HUES48 (cell line): Measurements from ENCODE around the gene PIK3R3.

Experiments used
- H3K27ac ChIP-seq: one replicate; pipeline ENCODE4 v1.7.0; 2013; ENCODE audit warnings: low read depth, low read length, inconsistent platforms
- H3K27me3 ChIP-seq: 2 replicates; pipeline ENCODE4 v1.6.1; 2013; ENCODE audit warnings: mild to moderate bottlenecking, low read length; ENCODE audit not compliant: control insufficient read depth, insufficient read depth
- H3K36me3 ChIP-seq: 2 replicates; pipeline ENCODE4 v1.6.1; 2013; ENCODE audit warnings: low read length; ENCODE audit not compliant: control insufficient read depth, insufficient read depth
- H3K4me1 ChIP-seq: 2 replicates; pipeline ENCODE4 v1.6.1; 2013; ENCODE audit warnings: mild to moderate bottlenecking, low read length; ENCODE audit not compliant: control insufficient read depth, insufficient read depth
- H3K4me3 ChIP-seq: 2 replicates; pipeline ENCODE4 v1.5.1; 2013; ENCODE audit warnings: mild to moderate bottlenecking, low read depth, low read length
- H3K9ac ChIP-seq: 2 replicates; pipeline ENCODE4 v1.6.1; 2013; ENCODE audit warnings: mild to moderate bottlenecking, low read depth, low read length, moderate library complexity
- H3K9me3 ChIP-seq: 2 replicates; pipeline ENCODE4 v1.6.1; 2013; ENCODE audit warnings: low read length; ENCODE audit not compliant: control insufficient read depth, insufficient read depth

Gene PIK3R3

DNA sequence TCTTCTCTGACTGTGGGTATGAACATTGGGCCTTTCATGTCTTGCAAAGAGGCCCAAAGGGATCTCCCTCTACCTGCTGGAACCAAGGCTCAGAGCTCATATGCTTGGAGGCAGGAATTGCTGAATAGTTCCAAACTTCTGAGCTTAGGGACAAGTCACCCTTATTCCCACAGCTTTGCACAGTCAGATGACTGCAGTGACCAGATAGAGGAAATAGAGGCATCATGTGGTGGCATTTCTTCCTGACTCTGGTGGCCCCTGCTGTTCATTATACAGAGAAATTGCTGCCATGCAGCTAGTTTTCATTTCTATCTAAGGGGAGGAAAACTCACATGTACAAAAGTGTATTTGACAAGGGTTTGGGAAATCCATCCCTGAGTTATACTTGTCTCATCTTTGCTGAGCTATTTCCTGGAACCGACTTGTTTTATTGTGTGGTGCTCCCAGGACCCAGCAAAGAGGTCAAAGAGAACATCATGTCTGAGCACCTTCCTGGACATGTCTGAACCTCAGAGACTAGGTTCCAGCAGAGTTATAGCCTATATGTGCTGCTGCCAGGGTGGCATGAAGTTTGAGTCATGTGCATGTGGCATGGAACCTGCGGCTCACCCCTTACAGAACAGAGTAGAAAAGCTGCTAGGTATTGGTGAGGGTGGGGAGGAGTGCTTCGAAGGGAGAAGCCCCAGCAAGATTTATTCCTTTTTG lies 131.2 kb downstream of the PIK3R3 start:
- H3K4me1 ChIP-seq = no peaks in the 10 kb centered on the region
- H3K9ac ChIP-seq = no peak overlapping the region
- H3K27ac ChIP-seq = no peak overlapping the region
- no peaks in the 10 kb centered on the region for H3K27me3 ChIP-seq
- H3K36me3 ChIP-seq = peaks cover 12% of the 10 kb centered on the region
- no peak overlapping the region for H3K4me3 ChIP-seq
- no peaks in the 10 kb centered on the region for H3K9me3 ChIP-seq

DNA sequence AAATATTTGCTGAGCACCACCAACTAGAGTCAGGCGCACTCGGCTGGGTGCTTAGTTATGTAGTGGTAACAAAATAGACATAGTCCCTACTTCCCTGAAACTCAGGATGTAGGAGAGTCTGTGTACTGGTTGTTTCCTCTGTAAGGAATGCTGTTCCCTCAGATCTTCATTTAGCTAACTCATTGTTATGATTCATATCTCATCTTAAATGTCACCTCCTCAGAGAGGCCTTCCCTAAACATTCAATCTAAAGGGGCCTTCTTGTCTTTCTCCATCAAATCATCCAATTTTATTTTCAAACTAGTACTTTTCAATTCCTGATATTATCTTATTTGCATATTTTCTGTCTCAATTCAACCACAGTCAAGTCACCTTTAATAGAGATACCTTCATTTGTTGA lies 132.9 kb downstream of the PIK3R3 start:
- Histone ChIP-seq H3K4me3 (no peak overlapping the region), H3K9me3 (no peaks in the 10 kb centered on the region), H3K9ac (no peak overlapping the region), H3K4me1 (no peaks in the 10 kb centered on the region), H3K27ac (no peak overlapping the region), H3K36me3 (peaks cover 7% of the 10 kb centered on the region; the same call in 1 of the 2 replicates), H3K27me3 (no peaks in the 10 kb centered on the region)

DNA sequence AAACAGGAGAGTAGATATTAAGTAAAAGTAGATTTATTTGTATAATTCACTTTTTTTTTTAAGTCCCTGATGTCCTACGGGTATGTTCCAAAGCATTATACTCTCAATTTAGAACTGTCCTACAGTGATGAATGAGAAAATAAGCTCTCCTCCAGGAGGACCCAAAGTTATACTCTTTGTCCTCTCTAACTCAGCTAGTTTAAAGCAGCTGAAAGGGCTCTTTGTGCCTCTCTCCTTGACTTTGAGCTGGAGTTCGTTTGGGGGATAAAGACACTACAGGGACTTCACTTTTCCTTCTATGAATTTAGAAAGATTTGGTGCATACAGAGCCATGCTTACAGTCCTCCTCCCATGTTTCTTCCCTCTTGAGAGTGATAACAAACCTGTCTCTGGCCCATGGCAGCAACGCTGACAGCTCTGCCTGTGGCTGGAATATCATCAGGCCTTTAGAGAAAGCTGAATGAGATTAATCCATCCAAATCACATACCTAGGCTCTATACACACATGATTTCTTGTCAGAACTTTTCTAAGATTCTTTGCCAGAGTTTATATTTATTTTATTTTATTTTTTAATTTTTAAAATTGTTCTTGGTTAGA lies 134.3 kb downstream of the PIK3R3 start:
- Histone ChIP-seq H3K4me3 (no peak overlapping the region), H3K27ac (no peak overlapping the region), H3K27me3 (no peaks in the 10 kb centered on the region), H3K9me3 (no peaks in the 10 kb centered on the region), H3K4me1 (no peaks in the 10 kb centered on the region), H3K9ac (no peak overlapping the region), H3K36me3 (peaks cover 7% of the 10 kb centered on the region; the same call in 1 of the 2 replicates)

- no peaks in the 10 kb centered on the region for H3K9me3 ChIP-seq
- no peak overlapping the region for H3K9ac ChIP-seq
- H3K27ac ChIP-seq = no peak overlapping the region
- peaks cover 7% of the 10 kb centered on the region; the same call in 1 of the 2 replicates for H3K36me3 ChIP-seq
- no peaks in the 10 kb centered on the region for H3K4me1 ChIP-seq
- no peak overlapping the region for H3K4me3 ChIP-seq
- no peaks in the 10 kb centered on the region for H3K27me3 ChIP-seq
Observed at GRCh38 chr1:45995298-45995697, 137.1 kb downstream of the PIK3R3 start.

GRCh38 chr1:45994423-45994822 lies 138.0 kb downstream of the PIK3R3 start:
- H3K27ac ChIP-seq = no peak overlapping the region
- peaks cover 2% of the 10 kb centered on the region; the same call in 1 of the 2 replicates for H3K36me3 ChIP-seq
- H3K4me3 ChIP-seq = no peak overlapping the region
- H3K9ac ChIP-seq = no peak overlapping the region
- no peaks in the 10 kb centered on the region for H3K4me1 ChIP-seq
- no peaks in the 10 kb centered on the region for H3K9me3 ChIP-seq
- no peaks in the 10 kb centered on the region for H3K27me3 ChIP-seq
